HG02884 (cell line): Measurements from ENCODE around the gene GBX1.

Source experiments
- ATAC-seq: cut with Tn5 transposase; IDR thresholded peaks from one replicate; pipeline ENCODE4 v1.9.1; 2021; ENCODE audit warnings: mild to moderate bottlenecking, moderate library complexity; ENCODE audit not compliant: unreplicated experiment

The GBX1 gene

DNA sequence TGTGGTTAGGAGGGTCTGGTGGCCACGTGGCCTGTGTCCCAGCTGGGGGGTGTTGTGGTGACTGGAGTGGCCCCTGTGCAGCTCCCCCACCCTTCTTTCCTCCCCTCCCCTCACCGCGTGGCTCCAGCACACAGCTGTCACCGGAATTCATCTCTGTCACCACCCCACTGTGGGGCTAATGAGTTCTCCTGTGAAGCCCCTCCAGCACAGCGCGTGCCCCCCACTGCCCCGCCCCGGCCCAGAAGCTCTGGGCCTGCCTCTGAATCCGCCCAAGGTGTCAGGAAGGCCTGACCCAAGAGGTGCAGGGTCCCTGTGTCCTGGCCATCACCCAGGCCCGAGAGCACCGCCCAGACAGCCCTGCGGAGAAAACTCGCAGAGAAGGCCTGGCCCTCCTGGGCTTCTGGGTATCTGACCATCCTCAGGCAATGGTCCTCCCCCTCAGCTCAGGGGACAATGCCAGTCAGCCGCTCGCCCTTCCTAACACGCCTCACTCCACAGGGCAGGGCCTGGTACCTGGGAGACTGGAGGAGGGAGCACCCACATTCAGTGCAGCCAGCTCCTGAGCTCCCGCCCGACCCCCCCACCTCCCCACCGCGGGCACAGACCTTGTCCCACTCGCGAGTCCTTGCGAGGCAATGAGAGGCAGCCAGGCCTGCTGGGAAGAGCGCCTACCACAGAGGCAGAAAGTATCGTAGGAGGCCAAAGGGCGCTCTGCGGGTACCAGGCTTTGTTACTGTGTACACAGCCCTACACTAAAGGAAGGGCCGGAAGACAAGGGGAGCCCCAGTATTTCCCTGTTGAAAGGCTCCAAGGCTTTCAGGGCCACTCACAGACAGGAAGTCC is 38.2 kb downstream of the GBX1 start:
- ATAC-seq: no peak

DNA sequence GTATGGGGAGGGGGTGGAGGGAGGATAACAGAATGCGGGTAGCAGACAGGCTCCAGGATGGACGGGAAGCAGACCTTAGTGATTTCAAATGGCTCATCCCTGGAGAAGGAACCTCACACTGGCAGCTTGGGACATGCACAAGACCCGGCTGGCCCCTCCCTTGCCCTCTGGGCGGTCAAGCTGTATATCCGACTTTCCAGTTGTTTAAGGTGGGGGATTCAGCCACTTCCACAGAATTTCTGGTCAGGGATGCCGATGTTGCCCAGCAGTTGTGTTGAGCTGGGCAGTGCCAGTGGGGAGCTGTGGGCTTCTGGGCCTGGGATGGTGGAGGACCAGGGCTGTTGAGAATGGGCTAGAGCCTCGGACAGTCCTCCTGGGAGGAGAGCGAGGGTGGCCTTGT is 38.8 kb downstream of the GBX1 start:
- ATAC-seq: no peak

DNA sequence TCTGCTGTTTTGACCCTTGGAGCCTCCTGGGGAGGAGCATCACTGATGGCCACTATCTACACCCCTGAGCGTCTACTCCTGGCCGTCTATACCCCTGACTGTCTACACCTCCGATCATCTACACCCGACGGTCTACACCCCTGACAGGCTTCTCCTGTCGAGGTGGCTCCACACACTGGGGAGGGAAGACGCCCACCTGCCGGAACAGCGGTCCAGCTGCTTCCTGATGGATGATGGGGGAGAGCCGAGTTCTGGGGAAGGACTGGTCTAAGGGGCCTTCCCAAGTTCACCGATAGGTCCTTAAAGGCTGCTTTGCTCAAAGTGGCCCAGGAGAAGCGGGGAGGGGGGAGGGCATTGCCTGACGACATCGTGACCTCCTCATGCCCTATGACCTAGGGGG is 39.4 kb downstream of the GBX1 start:
- no peak for ATAC-seq

DNA sequence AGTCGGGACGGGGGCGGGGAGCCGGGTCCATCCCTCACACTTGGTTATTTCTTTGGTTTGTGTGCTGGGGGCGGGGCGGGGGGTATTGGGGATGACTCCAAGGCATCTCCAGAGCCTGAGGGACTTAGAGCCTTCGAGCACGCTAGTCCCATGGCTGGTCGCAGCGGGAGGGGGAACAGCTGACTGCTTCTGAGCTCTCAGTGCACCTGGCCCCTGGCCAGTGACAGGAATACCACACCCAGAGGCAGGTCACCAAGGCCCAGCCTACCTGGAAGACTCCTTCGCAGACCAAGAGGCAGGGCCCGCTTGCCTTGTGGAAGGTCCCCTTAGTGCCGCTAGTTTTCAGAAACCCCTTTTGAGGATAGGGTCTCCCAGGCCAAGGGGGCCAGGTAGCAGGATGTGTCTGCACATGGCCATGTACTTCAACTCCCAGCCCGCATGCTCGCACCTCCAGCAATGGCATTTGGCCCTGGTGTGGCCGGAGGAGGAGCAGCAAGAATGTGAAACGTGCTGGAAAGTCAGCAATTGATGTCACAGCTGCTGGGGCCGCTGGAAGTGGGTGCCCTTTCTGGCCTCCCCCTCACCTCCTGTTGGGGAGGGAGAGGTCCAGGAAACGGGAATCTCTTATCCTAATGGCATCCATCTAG is 40.9 kb downstream of the GBX1 start:
- ATAC-seq: no peak

DNA sequence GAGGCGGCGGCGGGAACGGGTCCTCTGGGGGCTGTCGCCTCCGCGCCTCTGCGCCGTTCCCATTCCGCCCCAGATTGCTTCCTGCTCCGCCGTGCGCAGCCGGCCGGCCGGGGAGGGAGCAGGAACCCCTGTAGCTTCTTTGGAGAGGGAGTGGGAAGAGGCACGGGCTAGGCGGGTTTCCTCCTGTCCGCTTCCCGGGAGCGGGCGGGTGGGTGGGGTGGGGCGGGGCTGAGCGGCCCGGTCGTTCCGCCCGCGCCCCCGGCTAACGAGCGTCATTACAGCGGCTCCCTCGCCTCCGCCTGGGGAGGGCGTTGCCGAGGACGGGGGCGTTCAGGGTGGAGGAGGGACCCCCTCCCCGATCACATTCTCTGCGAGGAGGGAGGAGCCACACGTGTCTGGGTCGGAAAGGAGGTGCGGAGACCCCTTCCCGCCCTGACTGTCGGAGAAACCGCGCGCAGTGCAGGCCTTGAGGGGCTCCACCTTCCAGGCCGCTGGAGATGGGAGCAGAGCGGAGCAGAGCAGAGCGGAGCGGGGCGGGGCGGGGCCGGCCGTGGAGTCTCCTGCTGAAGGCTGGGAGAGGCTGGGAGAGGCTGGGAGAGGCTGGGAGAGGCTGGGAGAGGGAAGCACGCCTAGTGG is 41.5 kb downstream of the GBX1 start:
- no peak for ATAC-seq

DNA sequence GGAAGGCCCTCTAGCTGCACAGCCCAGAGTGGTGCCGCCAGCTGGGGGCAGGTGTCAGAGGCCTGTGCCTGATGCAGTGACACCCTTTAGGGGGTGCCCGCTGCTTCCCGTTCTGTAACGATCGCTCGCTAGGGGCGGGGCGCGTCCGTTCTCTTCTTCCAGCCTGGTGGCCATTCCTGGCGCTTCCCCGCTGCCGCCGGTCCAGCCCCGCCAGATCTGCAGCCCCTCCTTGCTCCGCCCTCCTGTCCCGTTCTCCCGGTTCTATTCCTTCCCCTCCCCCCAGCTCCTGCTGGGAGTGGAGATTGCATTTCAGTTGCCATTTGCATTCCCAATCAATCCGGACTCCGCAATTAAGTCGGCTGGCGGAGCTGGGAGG is 42.0 kb downstream of the GBX1 start:
- ATAC-seq: no peak

DNA sequence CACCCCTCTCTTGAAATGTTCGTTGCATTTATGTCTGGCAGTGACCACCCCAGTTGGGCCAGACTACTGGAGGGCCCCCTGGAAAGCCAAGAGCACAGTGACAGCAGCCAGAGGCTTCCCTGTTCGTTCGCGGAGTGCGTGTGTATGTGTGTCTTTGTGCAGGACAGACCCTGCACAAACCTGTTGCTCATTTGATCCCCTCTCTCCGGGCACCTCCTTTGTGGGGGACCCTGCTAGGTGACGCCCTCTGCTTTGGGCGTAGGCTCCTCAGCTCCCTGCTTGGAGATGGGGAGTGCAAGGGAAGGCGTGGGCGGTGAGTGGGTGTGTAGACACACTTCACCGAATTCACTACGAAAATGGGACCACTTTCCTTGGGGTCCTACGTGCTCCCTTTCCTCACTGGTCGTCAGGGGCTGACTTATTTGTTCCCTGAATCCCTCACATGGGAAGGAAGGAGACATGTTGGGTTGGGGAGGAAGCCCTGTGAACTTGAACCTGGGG is 42.5 kb downstream of the GBX1 start:
- no peak for ATAC-seq

DNA sequence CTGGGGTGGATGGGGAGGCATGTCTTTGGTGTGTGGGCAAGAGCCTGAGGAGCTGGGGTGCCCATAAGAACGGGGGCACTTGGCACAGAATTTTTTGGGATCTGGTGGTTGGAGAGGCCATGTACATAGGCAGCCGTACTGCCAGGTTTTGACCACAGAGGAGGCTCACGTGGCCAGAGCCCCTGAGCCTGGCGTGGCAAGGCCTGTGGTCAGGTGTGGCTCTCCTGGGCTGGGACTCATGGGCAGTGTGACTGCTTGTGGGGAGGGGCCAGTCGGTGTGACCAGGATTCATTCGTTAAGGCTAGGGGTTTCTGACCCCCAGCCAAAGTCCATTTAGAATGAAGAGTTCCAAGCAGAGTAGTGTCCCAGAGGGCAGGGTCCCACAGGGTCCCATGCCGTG is 43.0 kb downstream of the GBX1 start:
- no peak for ATAC-seq

DNA sequence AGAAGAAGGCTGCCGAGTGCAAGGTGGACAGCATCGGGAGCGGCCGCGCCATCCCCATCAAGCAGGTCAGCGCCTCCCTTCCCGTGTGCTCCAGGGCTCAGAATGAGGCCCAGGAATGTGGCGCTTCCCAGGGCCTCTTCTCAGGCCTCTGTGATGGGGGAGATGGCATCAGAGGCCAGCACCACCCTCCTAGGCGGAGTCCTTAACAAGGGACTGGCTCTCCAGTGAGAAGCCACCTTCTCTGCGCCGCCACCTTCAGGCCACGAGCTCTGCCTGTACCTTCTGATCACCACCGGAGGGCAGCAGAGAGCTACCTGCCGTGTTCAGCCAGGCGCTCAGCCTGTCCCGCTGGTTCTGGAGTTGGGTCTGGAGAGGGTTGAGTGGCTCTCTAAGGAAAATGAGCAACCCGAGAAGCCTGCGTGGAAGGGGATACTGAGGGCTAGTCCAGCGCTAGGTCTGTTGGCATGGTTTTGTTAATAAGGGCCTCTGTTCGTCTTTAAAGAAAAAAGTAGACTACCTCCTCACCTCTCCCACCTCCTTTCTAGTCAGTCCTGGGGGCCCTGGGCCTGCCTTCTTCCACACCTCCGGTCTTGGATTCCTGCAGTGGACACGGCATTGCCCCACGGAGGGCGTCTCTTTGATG is 43.6 kb downstream of the GBX1 start:
- ATAC-seq: peak; percentile 79

DNA sequence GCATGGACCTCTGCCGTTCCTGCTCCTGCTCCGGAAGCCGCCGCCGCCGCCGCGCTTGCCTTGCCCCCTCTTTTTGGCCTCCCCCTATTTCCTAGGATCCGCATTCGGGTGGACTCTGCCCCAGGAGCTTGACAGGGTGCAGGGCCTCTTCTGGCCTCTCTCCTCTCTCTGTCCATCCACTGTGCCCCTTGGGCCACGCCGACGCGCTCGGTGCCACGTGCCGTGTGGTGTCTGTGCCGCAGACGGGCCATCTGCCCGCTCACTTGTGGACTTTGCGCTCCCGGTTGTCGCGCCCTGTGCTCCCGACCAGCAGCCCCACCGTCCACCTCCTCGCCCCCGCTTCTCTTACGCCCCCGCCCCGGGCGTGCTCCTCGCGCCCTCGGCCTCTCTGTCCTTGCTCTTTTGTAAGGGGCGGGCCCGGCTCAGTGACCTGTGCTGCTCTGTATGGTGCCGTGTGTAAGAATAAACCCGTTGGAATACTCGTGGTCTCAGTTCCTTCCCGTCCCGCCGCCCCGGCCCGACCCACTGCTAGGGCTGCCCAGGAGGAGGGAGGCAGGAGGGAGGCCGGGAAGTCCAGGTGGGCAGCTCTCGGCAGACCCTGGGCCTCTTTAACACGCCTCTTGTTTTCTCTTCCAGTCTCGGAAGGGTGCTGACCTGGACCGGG is 44.2 kb downstream of the GBX1 start:
- ATAC-seq: no peak

DNA sequence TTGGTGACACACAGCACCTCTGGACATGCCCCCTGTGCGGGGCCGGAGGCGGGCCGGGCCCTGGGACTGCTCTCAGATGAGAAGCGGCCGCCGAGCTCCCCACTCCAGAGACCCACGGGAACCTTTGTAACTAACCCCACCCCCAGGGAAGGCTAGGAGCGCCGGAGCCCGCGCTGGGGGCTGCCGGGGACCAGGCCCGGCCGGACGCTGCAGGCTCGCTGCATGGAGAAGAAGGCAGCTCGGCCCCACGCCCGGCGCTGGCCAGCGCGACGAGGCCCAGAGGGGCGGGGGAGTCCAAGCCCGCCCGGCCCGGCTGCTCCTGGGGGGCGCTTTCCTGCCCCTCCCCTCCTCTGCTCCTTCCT is 44.7 kb downstream of the GBX1 start:
- no peak for ATAC-seq

DNA sequence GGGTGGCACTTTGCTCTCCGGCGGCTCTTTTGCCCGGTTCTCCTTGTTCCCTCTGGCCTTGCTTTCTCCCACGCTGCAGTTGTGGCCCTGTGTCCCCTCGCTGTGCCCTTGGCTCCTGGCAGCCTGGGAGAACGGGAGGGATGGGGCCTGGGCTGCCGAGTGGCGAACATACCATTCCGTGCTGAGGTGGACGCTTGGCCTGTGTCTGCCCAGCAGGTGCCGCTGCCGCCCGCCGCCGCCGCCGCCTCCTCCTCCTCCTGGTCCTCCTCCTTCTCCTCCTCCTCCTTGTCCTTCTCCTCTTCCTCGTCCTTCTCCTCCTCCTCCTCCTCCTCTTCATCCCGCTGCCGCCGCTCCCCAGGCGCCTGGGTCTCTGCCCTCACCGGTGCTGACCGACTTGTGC is 45.2 kb downstream of the GBX1 start:
- ATAC-seq: no peak

DNA sequence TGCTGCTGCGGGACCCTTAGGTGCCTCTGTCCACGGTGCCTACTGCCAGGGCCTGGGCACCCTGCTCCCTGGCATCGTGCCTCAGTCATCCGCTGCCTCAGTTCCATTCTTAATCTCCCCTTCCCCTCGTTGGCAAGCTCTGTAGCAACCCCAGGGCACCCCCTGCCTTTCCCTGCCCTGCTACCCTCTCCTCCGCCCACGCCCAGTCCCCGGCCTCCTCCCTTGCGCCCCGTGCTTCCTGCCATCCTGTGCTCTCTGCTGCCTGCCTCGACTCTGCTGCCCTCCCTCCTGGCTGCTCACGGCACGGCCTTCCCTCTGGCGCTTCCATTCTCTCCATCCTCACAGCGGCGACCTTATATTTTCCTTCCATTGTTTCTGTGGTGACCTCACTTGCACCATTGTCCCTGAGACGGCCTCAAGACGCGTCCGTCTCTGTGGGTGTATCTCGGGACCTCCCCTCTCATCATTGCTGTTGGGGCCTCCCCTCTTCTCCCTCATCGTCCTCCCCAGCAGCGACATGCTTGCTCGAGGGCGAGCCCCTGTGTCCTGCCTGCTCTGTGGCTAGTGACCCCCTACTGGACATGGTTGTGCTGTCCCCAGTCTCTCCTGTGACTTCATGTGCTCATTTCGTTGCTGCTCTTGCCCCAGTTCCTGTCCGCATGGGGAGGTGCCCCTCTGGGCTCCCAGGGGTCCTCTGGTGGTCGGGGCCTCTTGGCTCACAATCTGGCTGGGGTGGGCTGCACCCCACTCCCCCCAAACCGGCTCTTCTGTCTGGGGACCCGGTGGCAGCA is 45.9 kb downstream of the GBX1 start:
- ATAC-seq: no peak

DNA sequence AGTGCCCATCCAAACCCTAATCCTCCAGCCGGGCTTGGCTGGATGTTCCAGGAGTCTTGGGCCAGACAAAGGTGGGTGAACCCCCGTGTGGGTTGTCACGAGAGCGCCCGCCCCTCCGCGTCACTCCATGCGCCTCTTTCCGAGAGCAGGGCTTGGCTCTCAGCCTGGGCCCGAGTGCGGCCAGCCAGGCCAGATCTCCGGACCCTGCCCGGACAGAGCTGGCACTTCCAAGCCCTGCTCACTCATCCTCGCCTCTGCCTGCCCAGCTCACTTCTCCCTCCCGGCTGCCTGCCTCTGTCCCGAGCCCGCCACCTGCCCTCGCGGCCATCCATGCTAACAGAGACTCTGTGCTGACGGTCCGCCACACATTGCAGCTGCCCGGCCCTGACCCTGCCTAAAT is 46.6 kb downstream of the GBX1 start:
- no peak for ATAC-seq

DNA sequence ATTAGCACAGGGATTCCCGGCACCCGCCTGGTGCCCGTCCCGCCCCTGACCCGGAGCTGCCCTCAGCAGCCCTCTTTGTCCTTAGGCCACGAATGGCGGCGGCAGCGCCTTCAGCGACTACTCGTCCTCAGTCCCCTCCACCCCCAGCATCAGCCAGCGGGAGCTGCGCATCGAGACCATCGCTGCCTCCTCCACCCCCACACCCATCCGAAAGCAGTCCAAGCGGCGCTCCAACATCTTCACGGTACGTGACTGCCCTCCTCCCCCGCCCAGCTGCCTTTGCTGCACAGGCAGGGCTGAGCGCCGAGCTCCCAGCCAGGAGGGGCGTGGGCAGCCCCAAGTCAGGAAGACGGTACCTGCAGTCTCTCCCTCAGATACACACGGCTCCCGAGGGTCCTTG is 47.6 kb downstream of the GBX1 start:
- no peak for ATAC-seq

DNA sequence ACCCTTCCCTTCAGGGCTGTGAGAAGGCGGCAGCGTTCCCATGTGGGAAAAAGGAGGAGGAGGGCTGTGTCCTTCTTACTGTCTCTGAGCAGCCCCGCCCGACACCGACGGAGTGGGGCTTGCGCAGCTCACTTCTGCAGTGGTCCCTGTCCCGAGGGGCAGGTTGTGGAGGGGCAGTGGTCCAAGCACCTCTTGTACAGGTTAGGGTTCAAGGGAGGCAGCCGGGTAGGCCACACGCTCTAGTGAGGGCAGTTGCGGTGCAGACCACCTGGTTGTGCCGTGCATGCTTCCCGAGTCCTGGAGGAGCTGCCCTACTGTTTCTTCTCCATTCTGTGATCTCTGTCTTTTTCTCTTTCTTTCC is 48.5 kb downstream of the GBX1 start:
- ATAC-seq: no peak

DNA sequence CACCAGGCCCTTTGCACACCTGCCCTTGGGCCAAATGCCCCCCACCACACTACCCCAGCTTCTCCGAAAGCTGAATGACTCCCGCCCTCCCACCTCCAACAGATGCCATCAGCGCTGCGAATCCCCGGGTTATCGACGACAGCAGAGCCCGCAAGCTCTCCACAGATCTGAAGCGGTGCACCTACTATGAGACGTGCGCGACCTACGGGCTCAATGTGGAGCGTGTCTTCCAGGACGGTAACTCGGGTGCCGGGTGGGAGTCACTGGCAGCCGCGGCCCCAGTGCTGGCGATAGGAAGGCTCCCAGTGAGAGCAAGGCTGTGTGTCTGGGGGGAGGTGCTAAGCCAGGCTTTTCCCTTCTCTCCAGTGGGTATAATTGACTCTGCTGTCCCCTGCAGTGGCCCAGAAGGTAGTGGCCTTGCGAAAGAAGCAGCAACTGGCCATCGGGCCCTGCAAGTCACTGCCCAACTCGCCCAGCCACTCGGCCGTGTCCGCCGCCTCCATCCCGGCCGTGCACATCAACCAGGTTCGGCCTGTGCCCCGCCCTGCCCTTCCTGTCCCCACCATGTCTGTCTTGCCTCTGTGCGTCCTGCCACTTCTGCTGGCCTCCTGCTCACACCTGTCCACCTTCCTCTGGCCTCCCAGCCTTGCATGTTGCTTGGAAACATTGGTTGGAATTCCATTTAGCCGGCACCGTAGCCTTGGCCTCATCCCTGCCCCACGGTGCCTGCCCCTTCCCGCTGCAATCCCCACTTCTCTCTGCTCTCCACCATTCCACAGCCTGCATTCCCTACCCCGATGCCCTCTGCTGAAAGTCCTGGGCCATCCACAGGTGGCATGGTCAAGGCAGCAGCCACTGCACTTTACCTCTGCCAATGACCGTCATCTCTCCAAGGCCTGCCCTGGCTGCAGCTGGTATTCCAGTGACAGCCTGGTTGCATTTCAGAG is 49.1 kb downstream of the GBX1 start:
- no peak for ATAC-seq

DNA sequence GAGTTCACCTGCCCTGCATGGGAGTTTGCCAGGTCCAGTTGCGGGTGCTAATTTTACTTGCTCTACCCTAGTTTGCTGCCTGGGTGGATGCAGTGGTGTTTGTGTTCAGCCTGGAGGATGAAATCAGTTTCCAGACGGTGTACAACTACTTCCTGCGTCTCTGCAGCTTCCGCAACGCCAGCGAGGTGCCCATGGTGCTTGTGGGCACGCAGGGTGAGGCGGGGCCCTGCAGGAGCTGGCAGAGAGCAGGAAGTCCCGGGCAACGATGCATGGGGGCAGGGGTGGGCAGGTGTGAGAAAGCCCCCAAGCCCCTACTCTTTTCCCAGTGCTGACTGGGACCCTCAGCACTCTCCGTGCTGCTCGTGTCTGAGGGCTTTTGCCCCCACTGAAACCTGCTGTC is 49.9 kb downstream of the GBX1 start:
- no peak for ATAC-seq
